WERI-Rb-1 (cell line): ENCODE measurements around the gene DLG4.

Experiments used
- DNase-seq: peaks from one replicate; pipeline ENCODE4 v3.0.0-alpha.2; 2020
- H3K27ac ChIP-seq: fragments of 250-450 bp; sonication (Bioruptor Pico); 2 replicates; pipeline ENCODE4 v1.5.1; 2020; ENCODE audit warnings: mild to moderate bottlenecking, moderate library complexity
- H3K27me3 ChIP-seq: fragments of 250-450 bp; sonication (Bioruptor Pico); 2 replicates; pipeline ENCODE4 v1.5.1; 2021; ENCODE audit warnings: mild to moderate bottlenecking, low read depth, moderate library complexity; ENCODE audit not compliant: insufficient read depth, severe bottlenecking
- H3K36me3 ChIP-seq: fragments of 250-450 bp; sonication (Bioruptor Pico); 2 replicates; pipeline ENCODE4 v1.5.1; 2020; ENCODE audit warnings: mild to moderate bottlenecking, moderate library complexity
- H3K4me3 ChIP-seq: 2 replicates; pipeline ENCODE4 v1.5.1; 2011; ENCODE audit warnings: low read depth, mild to moderate bottlenecking, control low read depth, low read length
- H3K9me3 ChIP-seq: fragments of 250-450 bp; sonication (Bioruptor Pico); 2 replicates; pipeline ENCODE4 v1.5.1; 2021; ENCODE audit warnings: mild to moderate bottlenecking, moderate library complexity; ENCODE audit not compliant: severe bottlenecking
- CTCF ChIP-seq: IDR thresholded peaks from 2 replicates; pipeline ENCODE4 v1.5.1; 2011; ENCODE audit warnings: low read depth, mild to moderate bottlenecking, control low read depth, inconsistent platforms, low read length

DLG4 gene

GRCh38 chr17:7191571-7192270 is 27.9 kb downstream of the DLG4 start:
- DNase-seq, result peak; percentile 90
- no peaks in the 10 kb centered on the region for H3K9me3 ChIP-seq
- no peak for TF ChIP-seq CTCF
- H3K4me3 ChIP-seq, result no peak overlapping the region
- no peaks in the 10 kb centered on the region for H3K27me3 ChIP-seq
- H3K36me3 ChIP-seq, result peaks cover 84% of the 10 kb centered on the region
- peak overlapping the region; percentile 96 for H3K27ac ChIP-seq

GRCh38 chr17:7191069-7191468 is 28.6 kb downstream of the DLG4 start:
- H3K36me3 ChIP-seq, result peaks cover 84% of the 10 kb centered on the region
- peak overlapping the region; percentile 96 for H3K27ac ChIP-seq
- no peaks in the 10 kb centered on the region for H3K9me3 ChIP-seq
- DNase-seq, result peak; percentile 93
- no peaks in the 10 kb centered on the region for H3K27me3 ChIP-seq
- no peak for TF ChIP-seq CTCF
- H3K4me3 ChIP-seq, result no peak overlapping the region

- H3K9me3 ChIP-seq, result no peaks in the 10 kb centered on the region
- no peak overlapping the region for H3K4me3 ChIP-seq
- peaks cover 84% of the 10 kb centered on the region for H3K36me3 ChIP-seq
- H3K27ac ChIP-seq, result peak overlapping the region; percentile 96
- DNase-seq, result no peak
- H3K27me3 ChIP-seq, result no peaks in the 10 kb centered on the region
- no peak for TF ChIP-seq CTCF
These were observed 29.2 kb downstream of the DLG4 start for GRCh38 chr17:7190276-7190917.

GRCh38 chr17:7186241-7186640 is 33.4 kb downstream of the DLG4 start:
- Histone ChIP-seq H3K4me3 (no peak overlapping the region), H3K27me3 (no peaks in the 10 kb centered on the region), H3K36me3 (peaks cover 52% of the 10 kb centered on the region), H3K27ac (peak overlapping the region; percentile 78), H3K9me3 (no peaks in the 10 kb centered on the region)
- peak; percentile 61 for TF ChIP-seq CTCF
- DNase-seq, result no peak

GRCh38 chr17:7184647-7185046 is 35.0 kb downstream of the DLG4 start:
- TF ChIP-seq CTCF, result no peak
- DNase-seq, result no peak

More at GRCh38 chr17:7184647-7185046, 35.0 kb downstream of the DLG4 start:
- no peak overlapping the region for H3K27ac ChIP-seq
- H3K9me3 ChIP-seq, result no peaks in the 10 kb centered on the region
- no peak overlapping the region for H3K4me3 ChIP-seq
- H3K36me3 ChIP-seq, result peaks cover 41% of the 10 kb centered on the region
- H3K27me3 ChIP-seq, result no peaks in the 10 kb centered on the region
